Muscle layer of duodenum (tissue), 2 donors: ENCODE results near the gene LIPK.

Experiments used
- H3K27ac ChIP-seq: one replicate; pipeline ENCODE4 v1.7.0; 2013; ENCODE audit warnings: mild to moderate bottlenecking, low read length
- H3K27me3 ChIP-seq: one replicate; pipeline ENCODE4 v1.7.0; 2013; ENCODE audit warnings: low read depth, mild to moderate bottlenecking, control low read depth, low read length
- H3K36me3 ChIP-seq, 2 donors: one replicate each; pipeline ENCODE4 v1.7.0; 2013; ENCODE audit warnings: low read length in 2 of 2, control low read depth in 1 of 2, mild to moderate bottlenecking in 1 of 2; ENCODE audit not compliant: insufficient read depth in 2 of 2, control insufficient read depth in 1 of 2
- H3K4me1 ChIP-seq, 2 donors: one replicate each; pipeline ENCODE4 v1.7.0; 2013; ENCODE audit warnings: low read length in 2 of 2, mild to moderate bottlenecking in 2 of 2, control low read depth in 1 of 2, moderate library complexity in 1 of 2; ENCODE audit not compliant: insufficient read depth in 2 of 2, control insufficient read depth in 1 of 2
- H3K4me3 ChIP-seq, 2 donors: one replicate each; pipeline ENCODE4 v1.7.0; 2013; ENCODE audit warnings: low read length in 2 of 2, low read depth in 1 of 2, mild to moderate bottlenecking in 1 of 2
- H3K9me3 ChIP-seq, 2 donors: one replicate each; pipeline ENCODE4 v1.7.0; 2013; ENCODE audit warnings: low read length in 2 of 2, control low read depth in 1 of 2, mild to moderate bottlenecking in 1 of 2; ENCODE audit not compliant: control insufficient read depth in 1 of 2
- donor health status: healthy.

LIPK gene

GRCh38 chr10:88787463-88787862 lies 81.4 kb downstream of the LIPK start:
- H3K4me3 ChIP-seq = no peak overlapping the region
- no peaks in the 10 kb centered on the region for H3K36me3 ChIP-seq
- H3K9me3 ChIP-seq = no peaks in the 10 kb centered on the region
- H3K27ac ChIP-seq = no peak overlapping the region
- H3K27me3 ChIP-seq = no peaks in the 10 kb centered on the region
- H3K4me1 ChIP-seq = no peaks in the 10 kb centered on the region

GRCh38 chr10:88788924-88789323 lies 82.9 kb downstream of the LIPK start:
- Histone ChIP-seq H3K27ac (no peak overlapping the region), H3K36me3 (no peaks in the 10 kb centered on the region), H3K9me3 (no peaks in the 10 kb centered on the region), H3K4me3 (no peak overlapping the region), H3K27me3 (no peaks in the 10 kb centered on the region), H3K4me1 (no peaks in the 10 kb centered on the region)

- H3K36me3 ChIP-seq = no peaks in the 10 kb centered on the region
- H3K9me3 ChIP-seq = no peaks in the 10 kb centered on the region
- no peaks in the 10 kb centered on the region for H3K27me3 ChIP-seq
- no peak overlapping the region for H3K27ac ChIP-seq
- H3K4me3 ChIP-seq = no peak overlapping the region
- H3K4me1 ChIP-seq = no peaks in the 10 kb centered on the region
Observed at GRCh38 chr10:88791924-88792323, 85.9 kb downstream of the LIPK start.

GRCh38 chr10:88792661-88793060 lies 86.6 kb downstream of the LIPK start:
- Histone ChIP-seq H3K4me3 (no peak overlapping the region), H3K27ac (no peak overlapping the region), H3K36me3 (no peaks in the 10 kb centered on the region), H3K9me3 (no peaks in the 10 kb centered on the region), H3K4me1 (no peaks in the 10 kb centered on the region), H3K27me3 (no peaks in the 10 kb centered on the region)

GRCh38 chr10:88793712-88794299 lies 87.8 kb downstream of the LIPK start:
- Histone ChIP-seq H3K27me3 (no peaks in the 10 kb centered on the region), H3K4me1 (no peaks in the 10 kb centered on the region), H3K4me3 (no peak overlapping the region), H3K27ac (no peak overlapping the region), H3K9me3 (no peaks in the 10 kb centered on the region), H3K36me3 (no peaks in the 10 kb centered on the region)

- Histone ChIP-seq H3K9me3 (no peaks in the 10 kb centered on the region), H3K4me3 (no peak overlapping the region), H3K36me3 (no peaks in the 10 kb centered on the region), H3K27me3 (no peaks in the 10 kb centered on the region), H3K27ac (no peak overlapping the region), H3K4me1 (no peaks in the 10 kb centered on the region)
Observed at GRCh38 chr10:88794731-88795130, 88.7 kb downstream of the LIPK start.

GRCh38 chr10:88800152-88801125 lies 94.4 kb downstream of the LIPK start:
- no peaks in the 10 kb centered on the region for H3K27me3 ChIP-seq
- no peaks in the 10 kb centered on the region for H3K4me1 ChIP-seq
- no peaks in the 10 kb centered on the region for H3K9me3 ChIP-seq
- H3K27ac ChIP-seq = no peak overlapping the region
- no peaks in the 10 kb centered on the region for H3K36me3 ChIP-seq
- H3K4me3 ChIP-seq = no peak overlapping the region
